ENCODE measurements around the gene CCL7. TPM values are rescaled to one million over a fixed set of nuclear protein-coding genes. Genes with fewer than 3 reads are reported as not detected.

CCL7 gene
- total and polyA plus RNA-seq, 7 donors, result 0.05 to 2.7 (median 0.47) TPM; not detected in 3

DNA sequence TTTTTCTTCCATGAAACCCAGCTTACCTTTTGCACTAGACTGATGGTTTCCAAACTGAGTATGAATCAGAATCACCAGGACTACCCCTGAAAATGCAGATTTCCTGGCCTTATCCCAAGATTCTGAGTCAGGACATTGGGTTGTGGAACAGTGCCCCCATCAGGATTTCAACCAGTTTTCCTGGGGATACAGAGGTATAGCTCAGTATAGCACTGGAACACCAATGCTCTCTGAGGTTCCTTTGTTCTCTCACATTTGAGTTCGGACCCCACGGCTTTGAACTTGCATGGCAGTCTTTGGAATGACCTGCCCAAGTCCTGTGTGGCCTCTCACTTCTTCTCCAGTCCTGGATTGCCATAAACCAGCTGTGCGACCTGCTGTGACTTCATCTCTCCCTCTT lies 36.4 kb downstream of the CCL7 start:
- peak; percentile 25 for TF ChIP-seq CTCF (IDR thresholded peaks at IDR 0.05)
- Histone ChIP-seq H3K4me1 (peaks cover 3% of the 10 kb centered on the region), H3K27ac (no peak overlapping the region), H3K9me3 (no peaks in the 10 kb centered on the region), H3K36me3 (ENCODE audit: insufficient read depth in 1 of 2, low read depth in 1 of 2) (no peaks in the 10 kb centered on the region), H3K27me3 (ENCODE audit: insufficient read depth in 3 of 3, low read length in 2 of 3) (no peaks in the 10 kb centered on the region), H3K4me3 (no peak overlapping the region)
- 26 to 49% (median 36%) methylated on average over 3 of the region's 3 CpGs for WGBS, 3 donors
- ATAC-seq (peak in 3 of 4 donors; percentile 62 to 72 (median 64)), DNase-seq (no peak)
- intact Hi-C loops (cut with DNase I), result loop anchor here (1.0 to 5.0 kb wide), 2 partner anchors 104 to 106 kb away; no protein-coding TSS in a partner anchor

- Histone ChIP-seq H3K27ac (no peak overlapping the region), H3K27me3 (ENCODE audit: insufficient read depth in 3 of 3, low read length in 2 of 3) (no peaks in the 10 kb centered on the region), H3K4me3 (no peak overlapping the region), H3K36me3 (ENCODE audit: insufficient read depth in 1 of 2, low read depth in 1 of 2) (no peaks in the 10 kb centered on the region), H3K4me1 (peaks cover 3% of the 10 kb centered on the region), H3K9me3 (no peaks in the 10 kb centered on the region)
- intact Hi-C loops (cut with DNase I), result loop anchor here in 1 of 2 donors (5.0 kb wide), 1 partner anchor 105 kb away; no protein-coding TSS in a partner anchor
- ATAC-seq (peak in 3 of 4 donors; percentile 21 to 49 (median 48)), DNase-seq (peak; percentile 40 to 67)
- 8 to 19% (median 14%) methylated on average over 3 of the region's 3 CpGs for WGBS, 3 donors
- no peak for TF ChIP-seq CTCF (IDR thresholded peaks at IDR 0.05)
Measured at GRCh38 chr17:34307110-34307509, 37.1 kb downstream of the CCL7 start.

DNA sequence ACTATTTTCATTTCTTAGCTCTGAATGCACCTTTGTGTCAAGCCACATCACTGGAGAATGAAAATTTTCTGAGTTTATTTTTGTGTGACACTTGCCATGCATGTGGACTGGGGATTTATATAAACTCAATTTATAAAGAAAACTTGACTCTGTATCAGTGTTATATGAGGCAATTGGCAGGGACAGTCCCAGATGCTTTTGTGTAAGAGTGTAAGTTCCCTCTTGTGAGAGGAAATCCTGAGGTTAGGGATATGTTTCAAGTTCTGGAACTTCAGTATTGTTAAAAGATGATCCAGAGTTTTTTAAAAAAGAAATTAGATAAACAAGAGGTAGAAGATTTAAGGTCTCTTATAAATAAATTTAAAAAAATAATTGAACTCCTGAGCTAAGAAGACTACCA lies 38.4 kb downstream of the CCL7 start:
- H3K4me1 ChIP-seq, result peaks cover 3% of the 10 kb centered on the region
- no peaks in the 10 kb centered on the region for H3K27me3 ChIP-seq (ENCODE audit: insufficient read depth in 3 of 3, low read length in 2 of 3)
- intact Hi-C loops (cut with DNase I), result loop anchor here in 1 of 2 donors (5.0 kb wide), 1 partner anchor 106 kb away; no protein-coding TSS in a partner anchor
- no peaks in the 10 kb centered on the region for H3K36me3 ChIP-seq (ENCODE audit: insufficient read depth in 1 of 2, low read depth in 1 of 2)
- DNase-seq (no peak), ATAC-seq (no peak)
- no peak overlapping the region for H3K27ac ChIP-seq
- no peak for TF ChIP-seq CTCF (IDR thresholded peaks at IDR 0.05)
- no peak overlapping the region for H3K4me3 ChIP-seq
- no peaks in the 10 kb centered on the region for H3K9me3 ChIP-seq

GRCh38 chr17:34311291-34311690 lies 41.3 kb downstream of the CCL7 start:
- Histone ChIP-seq H3K27me3 (ENCODE audit: insufficient read depth in 3 of 3, low read length in 2 of 3) (no peaks in the 10 kb centered on the region), H3K36me3 (ENCODE audit: insufficient read depth in 1 of 2, low read depth in 1 of 2) (no peaks in the 10 kb centered on the region), H3K4me3 (no peak overlapping the region), H3K4me1 (peaks cover 3% of the 10 kb centered on the region), H3K27ac (no peak overlapping the region), H3K9me3 (no peaks in the 10 kb centered on the region)
- no peak for DNase-seq
- intact Hi-C loops (cut with DNase I), result loop anchor here in 1 of 2 donors (5.0 kb wide), 1 partner anchor 59 kb away; no protein-coding TSS in a partner anchor
- WGBS, 3 donors, result 49 to 65% (median 51%) methylated on average over 7 of the region's 7 CpGs
- no peak for TF ChIP-seq CTCF (IDR thresholded peaks at IDR 0.05)
- no peak for ATAC-seq

GRCh38 chr17:34312080-34312479 lies 42.1 kb downstream of the CCL7 start:
- H3K9me3 ChIP-seq, result no peaks in the 10 kb centered on the region
- no peak for TF ChIP-seq CTCF (IDR thresholded peaks at IDR 0.05)
- peaks cover 3% of the 10 kb centered on the region for H3K4me1 ChIP-seq
- 39 to 53% (median 40%) methylated on average over 5 of the region's 5 CpGs for WGBS, 3 donors
- DNase-seq (no peak), ATAC-seq (no peak)
- H3K27me3 ChIP-seq (ENCODE audit: insufficient read depth in 3 of 3, low read length in 2 of 3), result no peaks in the 10 kb centered on the region
- intact Hi-C loops (cut with DNase I), result loop anchor here in 1 of 2 donors (5.0 kb wide), 1 partner anchor 60 kb away; no protein-coding TSS in a partner anchor
- H3K36me3 ChIP-seq (ENCODE audit: insufficient read depth in 1 of 2, low read depth in 1 of 2), result no peaks in the 10 kb centered on the region
- H3K4me3 ChIP-seq, result no peak overlapping the region
- no peak overlapping the region for H3K27ac ChIP-seq

All from psoas muscle (tissue), 8 donors.